HG03432 (cell line): ENCODE results near the gene PRLH.

Experiments used
- ATAC-seq: cut with Tn5 transposase; IDR thresholded peaks from one replicate; pipeline ENCODE4 v1.9.1; 2021; ENCODE audit warnings: mild to moderate bottlenecking, moderate library complexity; ENCODE audit not compliant: unreplicated experiment

Gene PRLH

GRCh38 chr2:237563816-237564215 lies 2.6 kb upstream of the PRLH start:
- no peak for ATAC-seq

- ATAC-seq, result no peak
Observed at GRCh38 chr2:237564526-237565131, 1.7 kb upstream of the PRLH start.

GRCh38 chr2:237565974-237566373 lies 400 bp upstream of the PRLH start:
- no peak for ATAC-seq

- ATAC-seq, result no peak
Observed at GRCh38 chr2:237567276-237568029, 1.1 kb downstream of the PRLH start.

- ATAC-seq, result no peak
Observed at GRCh38 chr2:237568121-237568660, 1.8 kb downstream of the PRLH start.

DNA sequence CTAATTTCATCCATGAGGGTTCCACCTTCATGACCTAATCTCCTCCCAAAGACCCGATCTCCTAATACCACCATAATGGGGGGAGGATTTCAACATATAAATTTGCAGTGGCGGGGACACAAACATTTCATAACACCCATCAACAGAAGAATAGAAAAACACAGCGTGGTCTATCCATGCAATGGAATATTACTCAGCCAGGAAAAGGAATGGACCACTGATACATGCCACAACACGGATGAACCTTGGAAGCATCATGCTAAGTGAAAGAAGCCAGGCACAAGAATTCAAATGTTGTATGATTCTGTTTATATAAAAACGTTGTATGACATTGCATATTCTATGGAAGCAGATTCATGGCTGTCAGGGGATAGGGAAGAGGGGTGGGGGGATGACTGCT lies 2.7 kb downstream of the PRLH start:
- no peak for ATAC-seq

GRCh38 chr2:237569896-237570295 lies 3.5 kb downstream of the PRLH start:
- ATAC-seq, result no peak

GRCh38 chr2:237570776-237571335 lies 4.5 kb downstream of the PRLH start:
- no peak for ATAC-seq

GRCh38 chr2:237571551-237571950 lies 5.2 kb downstream of the PRLH start:
- no peak for ATAC-seq

DNA sequence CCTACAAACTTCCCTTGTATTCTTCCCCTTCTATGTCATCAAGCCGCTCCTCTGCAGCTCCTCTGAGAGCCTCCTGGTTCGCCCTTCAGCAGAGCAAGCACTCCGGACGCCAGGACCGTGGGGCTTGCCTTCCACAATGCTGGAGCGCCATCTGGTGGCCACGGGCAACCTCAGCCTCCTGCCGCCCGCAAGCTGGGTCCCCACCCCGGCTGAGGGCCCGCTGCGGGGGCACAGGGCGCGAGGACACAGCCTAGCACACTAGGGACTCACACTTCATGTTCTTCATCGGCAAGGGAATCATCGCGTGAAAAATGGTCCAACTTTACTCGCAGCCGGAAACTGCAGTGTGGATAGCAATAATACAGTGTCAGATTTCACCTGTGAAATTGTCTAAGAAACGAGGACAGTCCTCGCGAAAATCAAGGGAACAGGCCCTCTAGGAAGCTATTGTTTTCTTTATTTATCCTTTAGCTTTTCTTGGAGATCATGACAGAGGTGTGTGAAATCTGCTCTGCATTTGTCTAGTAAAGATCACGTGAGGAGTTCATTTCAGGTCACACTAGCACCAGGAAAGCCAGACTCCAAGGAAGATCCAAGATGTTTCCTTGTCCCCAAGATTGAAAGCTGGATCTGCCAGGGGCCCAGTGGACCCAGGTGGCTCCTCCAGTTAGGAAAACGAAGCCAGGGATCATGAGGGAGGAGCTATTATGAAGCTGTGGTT lies 5.8 kb downstream of the PRLH start:
- peak; percentile 92 for ATAC-seq

DNA sequence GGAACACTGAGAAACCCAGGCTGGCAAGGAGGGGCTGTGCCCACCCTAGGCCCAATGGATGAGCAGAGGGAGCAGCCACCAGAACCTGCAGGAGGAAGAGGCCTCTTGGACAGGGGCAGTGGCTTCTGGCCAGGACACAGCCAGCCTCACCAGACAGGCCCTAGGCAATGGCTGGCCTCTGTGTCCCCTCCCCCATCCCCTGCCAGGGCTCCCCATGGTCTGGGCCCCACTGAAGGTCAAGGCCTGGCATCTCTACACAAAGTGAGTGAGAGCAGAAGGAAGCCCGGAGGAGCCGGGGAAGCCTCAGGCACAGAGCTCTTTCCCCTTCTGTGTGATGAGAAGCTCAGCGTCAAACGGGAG lies 6.3 kb downstream of the PRLH start:
- no peak for ATAC-seq

DNA sequence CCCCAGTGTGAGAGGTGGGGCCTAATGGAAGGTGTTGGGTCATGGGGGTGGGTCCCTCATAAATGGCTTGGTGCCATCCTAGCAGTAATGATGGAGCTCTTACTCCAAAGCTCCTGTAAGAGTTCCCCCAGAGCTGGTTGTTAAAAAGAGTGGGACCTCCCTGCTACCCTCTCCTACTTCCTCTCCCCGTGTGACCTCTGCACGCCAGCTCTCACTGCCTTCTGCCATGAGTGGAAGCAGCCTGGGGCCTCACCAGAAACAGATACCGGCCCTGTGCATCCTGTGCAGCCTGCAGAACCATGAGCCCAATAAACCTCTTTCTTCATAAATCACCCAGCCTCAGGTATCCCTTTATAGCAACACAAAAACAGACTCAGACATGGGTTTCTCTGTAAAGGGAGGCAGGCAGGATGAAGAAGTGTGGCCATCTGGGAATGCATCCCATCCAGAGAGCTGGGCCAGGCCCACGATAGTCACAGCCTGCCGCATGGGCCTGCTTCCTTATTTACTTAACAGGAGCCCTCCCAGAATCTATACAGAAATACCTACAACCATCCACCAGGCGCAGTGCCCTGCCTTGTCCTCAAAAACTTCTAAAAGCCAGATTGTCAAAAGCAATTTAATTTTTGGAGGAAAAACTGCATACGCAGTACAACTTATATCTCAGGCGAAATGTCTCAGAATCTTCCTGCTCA lies 7.5 kb downstream of the PRLH start:
- ATAC-seq, result no peak

GRCh38 chr2:237574467-237574866 lies 8.1 kb downstream of the PRLH start:
- ATAC-seq, result no peak

GRCh38 chr2:237574894-237575868 lies 8.8 kb downstream of the PRLH start:
- ATAC-seq, result no peak

DNA sequence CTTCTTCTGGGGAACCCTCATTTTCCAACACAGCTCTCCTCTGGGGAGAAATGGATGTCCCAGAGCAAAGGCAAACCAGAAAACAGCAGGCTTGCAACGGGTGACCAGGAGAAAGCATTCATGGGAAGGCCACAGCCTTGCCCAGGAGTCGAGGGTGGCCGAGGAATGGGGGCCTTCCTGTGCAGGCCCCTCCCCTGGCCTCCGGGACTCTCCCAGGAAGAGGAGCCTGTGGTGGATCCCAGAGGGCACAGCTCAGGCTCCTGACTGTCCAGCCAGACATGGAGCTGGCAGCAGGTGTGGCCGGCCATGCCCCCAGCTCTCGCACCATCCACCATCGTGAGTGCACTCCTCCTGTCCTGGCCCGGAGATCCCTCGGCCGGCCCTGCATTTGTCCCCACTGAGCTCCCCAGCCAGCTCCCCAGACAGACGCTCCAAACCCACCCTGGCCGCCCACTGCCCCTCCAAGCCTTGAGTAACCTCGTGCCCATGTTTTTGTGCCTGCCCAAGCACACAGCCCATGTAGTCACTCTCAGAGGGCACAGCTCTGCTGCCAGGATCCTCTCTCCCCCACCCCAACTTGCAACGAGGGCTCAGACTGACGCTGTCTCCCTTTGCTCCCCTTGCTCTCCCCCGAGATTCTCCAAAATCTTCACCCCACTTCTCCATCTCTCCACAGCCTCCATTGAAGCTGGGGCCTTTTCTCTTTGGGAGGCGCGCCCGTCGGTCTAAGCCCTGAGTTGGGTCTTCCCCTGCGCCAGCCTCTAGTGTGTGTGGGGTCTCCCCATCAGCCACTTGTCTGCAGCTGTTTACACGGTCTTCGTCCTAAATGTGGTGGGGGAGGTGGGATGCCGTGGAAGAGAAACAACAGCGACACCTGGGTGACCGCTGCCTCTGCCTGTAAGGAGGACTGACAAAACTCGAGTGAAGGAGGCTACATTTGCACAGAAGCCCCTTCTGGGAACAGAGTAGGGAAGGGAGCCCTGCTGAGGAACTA lies 9.8 kb downstream of the PRLH start:
- no peak for ATAC-seq

DNA sequence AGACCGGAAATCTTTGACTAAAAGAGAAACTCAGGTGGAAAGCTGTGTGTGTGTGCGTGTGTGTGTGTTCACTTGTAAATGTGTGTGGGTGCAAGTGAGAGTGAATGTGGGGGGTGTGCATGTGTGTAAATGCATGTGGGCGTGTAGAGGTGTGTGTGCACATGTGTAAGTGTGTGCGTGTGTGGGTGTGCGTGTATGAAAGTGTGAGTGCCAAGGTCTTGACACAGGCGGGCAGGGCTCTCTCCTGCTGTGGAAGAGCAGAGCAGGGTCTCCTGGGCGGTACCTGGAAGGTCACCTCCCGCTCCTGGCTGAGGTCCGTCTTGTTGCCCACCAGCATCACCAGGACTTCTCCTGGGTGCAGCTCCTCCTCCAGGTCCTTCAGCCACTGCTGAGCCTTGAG lies 10.6 kb downstream of the PRLH start:
- ATAC-seq, result no peak

DNA sequence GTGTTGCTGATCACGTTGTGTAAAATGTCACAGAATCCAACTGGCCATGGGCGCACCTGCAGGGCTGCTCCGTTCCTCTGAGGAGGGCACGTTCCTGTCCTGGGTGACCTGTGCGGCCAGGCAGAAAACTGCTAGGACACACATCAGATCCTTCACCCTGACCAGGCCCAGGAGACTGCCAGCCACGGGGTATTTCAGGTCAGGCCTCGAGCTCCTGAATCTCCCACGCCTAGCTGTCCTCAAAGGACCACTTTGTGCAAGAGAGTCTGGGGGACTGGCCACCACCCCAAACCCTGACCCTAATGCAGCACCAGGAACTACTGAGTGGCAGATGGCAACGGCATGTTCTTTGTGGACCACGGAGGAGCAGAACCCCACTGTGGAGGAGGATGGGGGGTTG lies 11.1 kb downstream of the PRLH start:
- no peak for ATAC-seq
